NB4 (cell line): ENCODE measurements around the gene PELI2.

Source experiments
- MAX ChIP-seq: IDR thresholded peaks from 2 replicates; pipeline ENCODE4 v1.6.1; 2011; ENCODE audit warnings: low read depth, low read length
- POLR2A ChIP-seq: IDR thresholded peaks from 2 replicates; pipeline ENCODE4 v1.6.1; 2011; ENCODE audit warnings: mild to moderate bottlenecking; ENCODE audit not compliant: insufficient read length; ENCODE audit errors: extremely low read depth

- no peak for TF ChIP-seq POLR2A
- no peak for TF ChIP-seq MAX
These were observed 174.8 kb downstream of the PELI2 start for GRCh38 chr14:56292970-56293369.
